Transverse colon (tissue), 4 donors: ENCODE results near the gene CRYGN.

Experiments
- CTCF ChIP-seq, 5 experiments: fragments of 200-600 bp in 3 of 5; fragments of 450-650 bp in 2 of 5; sonication (generic) in 3 of 5; IDR thresholded peaks; 1 replicate in 2 of 5; 2 replicates in 3 of 5; pipeline ENCODE4 v1.5.1; 2016 to 2017; ENCODE audit warnings: antibody characterized with exemption in 5 of 5, inconsistent platforms in 3 of 5, mild to moderate bottlenecking in 2 of 5, moderate library complexity in 1 of 5
- EP300 ChIP-seq: sonication (generic); formaldehyde crosslinking; IDR thresholded peaks from one replicate; pipeline ENCODE4 v1.6.1; 2017; ENCODE audit warnings: antibody characterized with exemption, low read depth
- POLR2A ChIP-seq: fragments of 450-650 bp; IDR thresholded peaks from one replicate; pipeline ENCODE4 v1.6.1; 2016; ENCODE audit warnings: antibody characterized with exemption, mild to moderate bottlenecking, moderate library complexity
- POLR2AphosphoS5 ChIP-seq, 3 donors: sonication (generic); formaldehyde crosslinking; IDR thresholded peaks; one replicate each; pipeline ENCODE4 v1.6.1; 2016; ENCODE audit warnings: antibody characterized with exemption in 3 of 3

- TF ChIP-seq CTCF (IDR thresholded peaks at IDR 0.05), result no peak
- no peak for TF ChIP-seq POLR2A
- no peak for TF ChIP-seq EP300
- no peak for TF ChIP-seq POLR2AphosphoS5 (IDR thresholded peaks at IDR 0.05)
Observed at GRCh38 chr7:151487228-151487627, 47.3 kb upstream of the CRYGN start.
